HepG2 (cell line): ENCODE data around the gene FAM120B. TPM values are rescaled to one million over a fixed set of nuclear protein-coding genes. Genes with fewer than 3 reads are reported as not detected.

Experiments
- ATAC-seq: fragments of 200-7000 bp; cut with Tn5 transposase; 3 replicates; pipeline ENCODE4 v1.9.1; 2020; ENCODE audit warnings: mild to moderate bottlenecking, moderate library complexity
- BruUV-seq: library from RNA; stranded (reverse); fragments of 400-500 nt; replicated peaks from 2 replicates; lab custom pipeline; 2021; lab: Mats Ljungman, UMichigan
- CTCF ChIA-PET: fragments of 300-600 bp; formaldehyde crosslinking; extraction: SDS; loops from one replicate; lab custom pipeline; 2021; ENCODE audit warnings: low total read pairs, inconsistent platforms, low intra/inter-chr PET ratio; lab: Yijun Ruan, JAX
- POLR2A ChIA-PET: fragments of 350-600 bp; sonication (Branson Sonifier 250); formaldehyde crosslinking; loops from one replicate; lab custom pipeline; 2020; ENCODE audit warnings: antibody characterized with exemption, inconsistent platforms; lab: Yijun Ruan, JAX
- DNase-seq: peaks from one replicate; pipeline ENCODE4 v3.0.0-alpha.2; 2015; ENCODE audit warnings: low spot score
- FAIRE-seq: peaks from 3 replicates; lab custom pipeline; 2011; peaks lifted over from hg19 to GRCh38; lab: Jason Lieb, UNC
- H2AFZ ChIP-seq: one replicate; pipeline ENCODE4 v1.6.1; 2011; ENCODE audit warnings: low read length, inconsistent platforms
- H3K27ac ChIP-seq: fragments of 300-600 bp; 3 replicates; pipeline ENCODE4 v1.8.0; 2011; ENCODE audit warnings: mixed run types, mild to moderate bottlenecking, mixed read lengths, low read length, inconsistent platforms; ENCODE audit not compliant: insufficient read depth; ENCODE audit errors: extremely low read length
- H3K27me3 ChIP-seq, 2 experiments: fragments of 200-600 bp in 1 of 2; 2 replicates in 1 of 2; 3 replicates in 1 of 2; pipeline versions ENCODE4 v1.6.0 to v1.8.0; 2011; ENCODE audit warnings: low read length in 2 of 2, mild to moderate bottlenecking in 2 of 2, moderate library complexity in 2 of 2, inconsistent platforms in 1 of 2; ENCODE audit not compliant: insufficient read depth in 2 of 2, control insufficient read depth in 1 of 2
- H3K36me3 ChIP-seq, 2 experiments: fragments of 200-600 bp in 1 of 2; replicated peaks in 1 of 2; 2 replicates in 1 of 2; 3 replicates in 1 of 2; pipeline versions ENCODE4 v1.5.1 to v1.8.0; 2011; ENCODE audit warnings: low read length in 2 of 2, inconsistent platforms in 1 of 2; ENCODE audit not compliant: insufficient read depth in 2 of 2, control insufficient read depth in 1 of 2
- H3K4me1 ChIP-seq: 2 replicates; pipeline ENCODE4 v1.5.1; 2012; ENCODE audit warnings: low read length, inconsistent platforms; ENCODE audit not compliant: insufficient read depth
- H3K4me2 ChIP-seq: 2 replicates; pipeline ENCODE4 v1.6.0; 2011; ENCODE audit warnings: low read depth, low read length, inconsistent platforms
- H3K4me3 ChIP-seq, 3 experiments: fragments of 200-600 bp in 1 of 3; sonication (generic), shearing (Covaris generic) in 1 of 3; replicated peaks in 1 of 3; 2 replicates each; pipeline ENCODE4 v1.5.1; 2011 to 2016; ENCODE audit warnings: low read length in 3 of 3, inconsistent platforms in 2 of 3, low read depth in 2 of 3, mild to moderate bottlenecking in 2 of 3, control low read depth in 1 of 3, mixed read lengths in 1 of 3; ENCODE audit not compliant: insufficient read depth in 1 of 3
- H3K79me2 ChIP-seq: one replicate; pipeline ENCODE4 v1.6.1; 2011; ENCODE audit warnings: low read length, inconsistent platforms; ENCODE audit not compliant: insufficient read depth
- H3K9ac ChIP-seq: 2 replicates; pipeline ENCODE4 v1.6.0; 2011; ENCODE audit warnings: mild to moderate bottlenecking, low read depth, low read length, inconsistent platforms; ENCODE audit not compliant: insufficient read depth
- H3K9me3 ChIP-seq: 2 replicates; pipeline ENCODE4 v1.5.1; 2012; ENCODE audit warnings: mild to moderate bottlenecking, low read length
- H4K20me1 ChIP-seq: 2 replicates; pipeline ENCODE4 v1.6.0; 2011; ENCODE audit warnings: inconsistent platforms, mild to moderate bottlenecking, low read length, moderate library complexity; ENCODE audit not compliant: insufficient read depth
- ARID3A ChIP-seq: IDR thresholded peaks from 2 replicates; pipeline ENCODE4 v1.6.1; 2012; ENCODE audit warnings: low read depth, low read length, improper control_type of control experiment
- IKZF4 ChIP-seq: sonication (generic); formaldehyde crosslinking; IDR thresholded peaks from 2 replicates; pipeline ENCODE4 v1.5.1; 2020; ENCODE audit warnings: borderline replicate concordance, mild to moderate bottlenecking, low read depth, missing genetic modification reagents; ENCODE audit errors: not compliant biosample characterization
- MIXL1 ChIP-seq: IDR thresholded peaks from 2 replicates; pipeline ENCODE4 v1.6.1; 2016
- MXD4 ChIP-seq: IDR thresholded peaks from 2 replicates; pipeline ENCODE4 v1.6.1; 2016; ENCODE audit warnings: mild to moderate bottlenecking, missing biosample characterization, missing genetic modification reagents
- RAD21 ChIP-seq: fragments of 450-650 bp; formaldehyde crosslinking; IDR thresholded peaks from 2 replicates; pipeline ENCODE4 v1.5.0; 2020; ENCODE audit warnings: mild to moderate bottlenecking
- RXRB ChIP-seq: IDR thresholded peaks from 2 replicates; pipeline ENCODE4 v1.6.1; 2016; ENCODE audit warnings: borderline replicate concordance, missing genetic modification reagents, missing compliant biosample characterization
- SIX1 ChIP-seq: sonication (generic); formaldehyde crosslinking; IDR thresholded peaks from 2 replicates; pipeline ENCODE4 v1.4.0; 2020; ENCODE audit warnings: missing genetic modification reagents, borderline replicate concordance
- SMAD9 ChIP-seq: sonication (generic); formaldehyde crosslinking; IDR thresholded peaks from 2 replicates; pipeline ENCODE4 v1.5.1; 2020; ENCODE audit warnings: mild to moderate bottlenecking, missing genetic modification reagents
- THAP11 ChIP-seq: IDR thresholded peaks from 2 replicates; pipeline ENCODE4 v1.6.1; 2016; ENCODE audit warnings: missing biosample characterization, missing genetic modification reagents
- THAP8 ChIP-seq: sonication (generic); formaldehyde crosslinking; IDR thresholded peaks from 2 replicates; pipeline ENCODE4 v1.5.1; 2020; ENCODE audit warnings: missing genetic modification reagents, mild to moderate bottlenecking, borderline replicate concordance
- ZNF7 ChIP-seq: IDR thresholded peaks from 2 replicates; pipeline ENCODE4 v1.6.1; 2016; ENCODE audit warnings: missing biosample characterization, missing genetic modification reagents
- WGBS: methylation state at CpG from one replicate; pipeline ENCODE4 v1.1.6; 2017; ENCODE audit warnings: low lambda C conversion rate; 5-methylcytosine and 5-hydroxymethylcytosine counted together
- in situ Hi-C: cut with HindIII; loops from 2 replicates; pipeline ENCODE4 v1.10.0; 2017; ENCODE audit warnings: low pct_unique_long_range_greater_than_20kb; ENCODE audit not compliant: extremely low pct_ligation_motif_present
- intact Hi-C: fragments of 100-400 bp; cut with micrococcal nuclease; formaldehyde crosslinking; loops from one replicate; pipeline ENCODE4 v1.10.0; 2022; ENCODE audit not compliant: unreplicated experiment
- polyA plus RNA-seq, 8 experiments: library from polyadenylated mRNA; depleted of rRNA in 3 of 8; stranded (reverse) in 7 of 8; unstranded in 1 of 8; fragments of >200 nt; fragmentation: Illumina TruSeq in 4 of 8; extraction: Trizol in 4 of 8; gene quantifications; 2 replicates each; pipeline versions ENCODE4 v1.2.1 to v1.2.3, GENCODE V29; 2011 to 2016; ENCODE audit warnings: low read depth in 4 of 8, missing spikeins in 1 of 8, mixed read lengths in 1 of 8; ENCODE audit not compliant: insufficient read depth in 1 of 8
- total RNA-seq, 5 experiments: library from RNA; depleted of rRNA; stranded (reverse); fragments of >200 nt; fragmentation: Illumina TruSeq; extraction: Trizol; gene quantifications; 2 replicates each; pipeline ENCODE4 v1.2.3, GENCODE V29; 2016; ENCODE audit warnings: low read depth in 1 of 5
- TF ChIP-seq, protein P1 (sequence below): IDR thresholded peaks from 2 replicates; pipeline ENCODE4 v1.6.1; 2016; ENCODE audit warnings: low read depth, control low read depth

Gene FAM120B
- total and polyA plus RNA-seq, 2 of the 13 experiments (the other 11 are each of a cell fraction or from before 2014, with no cell fraction given), result 9.2 to 10.7 TPM

- Histone ChIP-seq H3K4me1 (no peaks in the 10 kb centered on the region), H2AFZ (no peak overlapping the region), H3K36me3 (peaks cover 3 to 7% of the 10 kb centered on the region in 2 experiments; a peak in 3 of 5 replicates), H4K20me1 (no peaks in the 10 kb centered on the region), H3K79me2 (no peaks in the 10 kb centered on the region), H3K27ac (no peak overlapping the region), H3K9ac (no peak overlapping the region), H3K9me3 (no peaks in the 10 kb centered on the region), H3K4me2 (no peak overlapping the region), H3K27me3 (no peaks in the 10 kb centered on the region), H3K4me3 (no peak overlapping the region)
- BruUV-seq, result no TSS peak
- no peak for DNase-seq
- FAIRE-seq, result no peak
- TF ChIP-seq ARID3A, result no peak
- no peak for TF ChIP-seq MIXL1 (CRISPR knock-in tag)
- no peak for TF ChIP-seq THAP8 (CRISPR knock-in tag)
- TF ChIP-seq, protein P1, sequence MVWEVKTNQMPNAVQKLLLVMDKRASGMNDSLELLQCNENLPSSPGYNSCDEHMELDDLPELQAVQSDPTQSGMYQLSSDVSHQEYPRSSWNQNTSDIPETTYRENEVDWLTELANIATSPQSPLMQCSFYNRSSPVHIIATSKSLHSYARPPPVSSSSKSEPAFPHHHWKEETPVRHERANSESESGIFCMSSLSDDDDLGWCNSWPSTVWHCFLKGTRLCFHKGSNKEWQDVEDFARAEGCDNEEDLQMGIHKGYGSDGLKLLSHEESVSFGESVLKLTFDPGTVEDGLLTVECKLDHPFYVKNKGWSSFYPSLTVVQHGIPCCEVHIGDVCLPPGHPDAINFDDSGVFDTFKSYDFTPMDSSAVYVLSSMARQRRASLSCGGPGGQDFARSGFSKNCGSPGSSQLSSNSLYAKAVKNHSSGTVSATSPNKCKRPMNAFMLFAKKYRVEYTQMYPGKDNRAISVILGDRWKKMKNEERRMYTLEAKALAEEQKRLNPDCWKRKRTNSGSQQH (CRISPR knock-in tag), result no peak
- TF ChIP-seq RXRB (CRISPR knock-in tag), result no peak
- no peak for TF ChIP-seq RAD21 (CRISPR knock-in tag)
- no peak for TF ChIP-seq MXD4 (CRISPR knock-in tag)
- no peak for TF ChIP-seq ZNF7 (CRISPR knock-in tag)
- no peak for TF ChIP-seq THAP11 (CRISPR knock-in tag)
- TF ChIP-seq SIX1 (CRISPR knock-in tag), result no peak
- TF ChIP-seq IKZF4 (CRISPR knock-in tag), result no peak
- no peak for TF ChIP-seq SMAD9 (CRISPR knock-in tag)
- POLR2A ChIA-PET, result no interaction called here
- intact Hi-C loops, result no loop called here
- 96% methylated on average over 29 of the region's 29 CpGs for WGBS
- CTCF ChIA-PET, result no interaction called here
- no peak; the same call in 2 of the 3 replicates for ATAC-seq
- in situ Hi-C loops, result no loop called here
These were observed 70.0 kb downstream of the FAM120B start for GRCh38 chr6:170376386-170377043.
